Activated T-cell treated with anti-CD3 and anti-CD28 coated beads, Interleukin-2, amount 50 U/mL, for 1 hour (primary cell): ENCODE measurements around the gene MLXIP.
A peak's percentile ranks its signal among the peaks of the same experiment; 100 is the strongest.
"Not testable (repeated sequence)": the region's sequence is repeated elsewhere in the genome, so short reads cannot be mapped to it uniquely, and the experiment has no call there.

ENCODE experiments used
- DNase-seq: peaks from one replicate; pipeline ENCODE4 v3.0.0-alpha.2; 2020

Gene MLXIP

GRCh38 chr12:122078141-122079032, at the start of gene MLXIP:
TSS of gene MLXIP (plus strand) at chr12:122078756. CDS start at chr12:122078854, 98 bp downstream.
- peak; percentile 89 for DNase-seq

DNA sequence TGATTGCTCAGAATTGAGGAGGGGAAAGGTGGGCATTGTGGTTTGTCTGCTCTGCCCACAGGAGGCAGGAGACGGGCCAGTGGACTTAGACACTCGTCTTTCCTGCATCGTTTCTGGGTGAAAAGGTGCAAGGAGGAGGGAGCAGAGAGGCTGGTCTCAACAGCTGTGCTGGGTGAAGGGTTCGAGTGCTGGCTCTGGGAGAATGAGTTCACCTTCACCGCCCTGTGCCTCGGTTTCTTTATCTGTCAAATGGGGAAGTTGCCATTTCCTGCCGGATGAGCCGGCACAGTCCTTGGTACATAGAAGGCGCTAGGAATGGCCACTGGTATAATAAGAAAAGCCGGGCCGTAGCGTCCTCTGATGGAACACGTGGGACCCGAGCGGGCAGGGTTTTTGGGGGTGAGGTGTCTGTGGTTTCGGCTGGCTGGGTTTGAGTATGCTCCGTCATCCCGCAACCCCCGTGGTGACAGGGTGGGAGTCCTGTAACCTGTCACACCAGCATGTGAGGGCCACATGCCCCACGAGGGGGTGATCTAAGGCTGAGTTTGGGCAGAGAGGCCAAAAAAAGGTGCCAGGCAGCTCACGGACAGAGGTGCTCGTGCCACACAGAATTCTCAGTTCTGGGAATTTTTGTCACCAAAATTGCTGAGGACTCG, 49.5 kb upstream of the MLXIP start:
- DNase-seq, result no peak

GRCh38 chr12:122029620-122030423, 48.7 kb upstream of the MLXIP start:
- no peak for DNase-seq

- no peak for DNase-seq
Measured at GRCh38 chr12:122030424-122031035, 48.0 kb upstream of the MLXIP start.

- DNase-seq, result peak; percentile 66
Measured at GRCh38 chr12:122031342-122032216, 47.0 kb upstream of the MLXIP start.

DNA sequence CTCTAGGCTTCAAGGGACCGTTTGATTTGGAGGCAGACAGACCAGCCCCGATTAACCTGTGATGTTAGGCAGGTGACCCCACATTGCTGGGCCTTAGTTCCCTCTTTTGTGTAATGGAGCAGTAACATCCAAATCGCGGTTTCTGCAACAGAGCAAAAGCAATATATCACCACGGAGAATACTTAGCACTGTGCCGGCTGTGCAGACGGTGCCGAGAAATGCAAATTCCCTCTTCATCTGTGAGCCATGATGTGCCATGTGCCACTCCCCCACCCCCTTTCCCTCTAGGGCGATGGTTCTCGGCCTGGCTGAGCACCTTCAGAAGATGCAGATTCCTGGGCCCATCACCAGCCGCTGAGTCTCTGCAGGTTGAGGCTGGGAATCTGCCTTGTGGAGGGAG, 46.0 kb upstream of the MLXIP start:
- no peak for DNase-seq

- no peak for DNase-seq
Measured at GRCh38 chr12:122035292-122035691, 43.3 kb upstream of the MLXIP start.

- DNase-seq, result no peak
Measured at GRCh38 chr12:122036153-122036552, 42.4 kb upstream of the MLXIP start.

GRCh38 chr12:122040579-122041386, 37.8 kb upstream of the MLXIP start:
- DNase-seq, result no peak

DNA sequence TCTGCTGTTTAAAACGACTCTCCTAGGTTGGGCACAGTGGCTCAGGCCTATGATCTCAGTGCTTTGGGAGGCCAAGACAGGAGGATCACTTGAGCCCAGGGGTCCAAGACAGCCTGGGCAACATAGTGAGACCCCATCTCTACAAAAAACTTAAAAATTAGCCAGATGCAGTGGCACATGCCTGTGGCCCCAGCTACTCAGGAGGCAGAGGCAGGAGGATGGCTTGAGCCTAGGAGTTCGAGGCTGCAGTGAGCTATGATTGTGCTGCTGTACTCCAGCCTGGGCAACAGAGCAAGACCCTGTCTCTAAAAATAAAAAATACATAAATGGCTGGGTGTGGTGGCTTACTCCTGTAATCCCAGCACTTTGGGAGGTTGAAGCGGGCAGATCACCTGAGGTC, 37.1 kb upstream of the MLXIP start:
- not testable (repeated sequence) for DNase-seq

- no peak for DNase-seq
Measured at GRCh38 chr12:122042910-122043309, 35.6 kb upstream of the MLXIP start.

GRCh38 chr12:122043476-122043875, 35.1 kb upstream of the MLXIP start:
- DNase-seq, result no peak

GRCh38 chr12:122045262-122045661, 33.3 kb upstream of the MLXIP start:
- no peak for DNase-seq

DNA sequence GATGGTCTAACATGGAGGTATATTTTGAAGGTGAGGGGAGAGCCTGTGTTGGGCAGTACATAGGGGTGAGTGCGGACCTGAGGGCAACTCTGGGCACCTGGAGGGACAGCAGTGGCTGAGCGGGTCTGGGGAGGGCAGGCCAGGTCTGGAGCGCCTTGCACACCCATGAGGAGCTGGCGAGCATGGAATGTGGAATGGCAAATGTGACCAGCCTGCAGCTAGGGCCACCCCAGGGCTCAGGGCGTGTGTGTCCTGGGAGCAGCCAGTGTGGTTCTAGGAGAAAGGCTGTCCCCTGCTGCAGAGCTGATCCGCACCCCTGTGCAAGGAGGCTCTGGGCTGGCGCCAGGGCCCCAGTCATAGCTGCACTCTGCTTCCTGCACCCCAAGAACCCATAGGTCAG, 32.4 kb upstream of the MLXIP start:
- DNase-seq, result no peak

DNA sequence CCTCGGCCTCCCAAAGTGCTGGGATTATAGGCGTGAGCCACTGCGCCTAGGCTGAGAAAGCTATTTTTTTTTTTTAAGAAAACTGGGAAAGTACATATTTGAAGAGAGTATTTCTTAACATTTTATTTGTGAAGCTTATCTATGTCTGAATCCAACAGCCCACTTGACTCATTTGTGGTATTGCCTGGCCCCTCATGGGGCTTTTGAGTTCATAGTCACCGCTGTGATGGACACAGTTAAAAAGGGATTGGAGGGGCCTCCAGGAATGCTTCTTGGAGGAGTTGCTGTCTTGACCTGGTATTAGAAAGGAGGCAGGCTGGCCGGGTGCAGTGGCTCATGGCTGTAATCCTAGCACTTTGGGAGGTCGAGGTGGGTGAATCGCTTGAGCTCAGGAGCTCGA, 30.4 kb upstream of the MLXIP start:
- DNase-seq, result no peak

GRCh38 chr12:122049827-122050226, 28.7 kb upstream of the MLXIP start:
- no peak for DNase-seq

DNA sequence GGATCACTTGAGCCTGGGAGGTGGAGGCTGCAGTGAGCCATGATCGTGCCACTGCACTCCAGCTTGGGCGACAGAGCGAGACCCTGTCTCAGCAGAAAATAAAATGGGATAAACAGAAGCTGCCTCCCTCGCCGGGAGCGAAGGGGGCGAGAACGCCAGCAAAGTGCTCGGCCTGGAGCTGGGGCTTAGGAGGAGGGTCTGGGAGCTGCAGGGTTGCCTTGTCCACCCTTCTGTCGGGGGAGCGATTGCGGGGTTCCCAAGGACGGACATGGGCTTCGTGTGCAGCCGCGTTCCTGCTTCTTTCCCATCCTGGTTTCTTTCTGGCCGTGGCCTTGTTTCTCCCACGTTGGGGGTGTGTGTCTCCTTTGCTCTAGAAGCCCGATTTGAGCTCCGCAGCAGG, 27.9 kb upstream of the MLXIP start:
- no peak for DNase-seq

- DNase-seq, result no peak
Measured at GRCh38 chr12:122051231-122051876, 27.2 kb upstream of the MLXIP start.

GRCh38 chr12:122052285-122052684, 26.3 kb upstream of the MLXIP start:
- no peak for DNase-seq

- no peak for DNase-seq
Measured at GRCh38 chr12:122054842-122055520, 23.6 kb upstream of the MLXIP start.
